AG04450 (cell line): ENCODE data around the gene RPUSD1. TPM values are rescaled to one million over a fixed set of nuclear protein-coding genes. Genes with fewer than 3 reads are reported as not detected.

ENCODE experiments used
- CTCF ChIA-PET: fragments of 300-600, 350-600 bp; formaldehyde crosslinking; extraction: SDS; loops from one replicate; lab custom pipeline; 2022; ENCODE audit warnings: antibody characterized with exemption, inconsistent platforms; lab: Charles Lee
- POLR2A ChIA-PET: fragments of 350-600 bp; formaldehyde crosslinking; extraction: SDS; loops from one replicate; lab custom pipeline; 2021; ENCODE audit warnings: antibody characterized with exemption, inconsistent platforms; lab: Yijun Ruan, JAX
- DNase-seq: peaks from one replicate; pipeline ENCODE4 v3.0.0-alpha.2; 2011; ENCODE audit warnings: low read depth, low spot score
- H3K27ac ChIP-seq: one replicate; pipeline ENCODE4 v1.5.1; 2012; ENCODE audit warnings: low read depth, low read length, control low read depth
- H3K27me3 ChIP-seq: one replicate; pipeline ENCODE4 v1.6.0; 2012; ENCODE audit warnings: low read length; ENCODE audit not compliant: control insufficient read depth, insufficient read depth
- H3K4me3 ChIP-seq: 2 replicates; pipeline ENCODE4 v1.5.1; 2011; ENCODE audit warnings: mild to moderate bottlenecking, low read depth, low read length, control low read depth
- H3K9me3 ChIP-seq: 2 replicates; pipeline ENCODE4 v1.5.1; 2012; ENCODE audit warnings: low read length; ENCODE audit not compliant: control insufficient read depth, insufficient read depth
- polyA plus RNA-seq: library from polyadenylated mRNA; depleted of rRNA; stranded (reverse); fragments of >200 nt; gene quantifications from 2 replicates; pipeline ENCODE4 v1.2.3, GENCODE V29; 2011
- TF ChIP-seq, protein P1 (sequence below): IDR thresholded peaks from 2 replicates; pipeline ENCODE4 v1.5.1; 2011; ENCODE audit warnings: low read depth, low read length, control low read depth, inconsistent platforms

Gene RPUSD1
- polyA plus RNA-seq, 1 experiment: 9.2 TPM

DNA sequence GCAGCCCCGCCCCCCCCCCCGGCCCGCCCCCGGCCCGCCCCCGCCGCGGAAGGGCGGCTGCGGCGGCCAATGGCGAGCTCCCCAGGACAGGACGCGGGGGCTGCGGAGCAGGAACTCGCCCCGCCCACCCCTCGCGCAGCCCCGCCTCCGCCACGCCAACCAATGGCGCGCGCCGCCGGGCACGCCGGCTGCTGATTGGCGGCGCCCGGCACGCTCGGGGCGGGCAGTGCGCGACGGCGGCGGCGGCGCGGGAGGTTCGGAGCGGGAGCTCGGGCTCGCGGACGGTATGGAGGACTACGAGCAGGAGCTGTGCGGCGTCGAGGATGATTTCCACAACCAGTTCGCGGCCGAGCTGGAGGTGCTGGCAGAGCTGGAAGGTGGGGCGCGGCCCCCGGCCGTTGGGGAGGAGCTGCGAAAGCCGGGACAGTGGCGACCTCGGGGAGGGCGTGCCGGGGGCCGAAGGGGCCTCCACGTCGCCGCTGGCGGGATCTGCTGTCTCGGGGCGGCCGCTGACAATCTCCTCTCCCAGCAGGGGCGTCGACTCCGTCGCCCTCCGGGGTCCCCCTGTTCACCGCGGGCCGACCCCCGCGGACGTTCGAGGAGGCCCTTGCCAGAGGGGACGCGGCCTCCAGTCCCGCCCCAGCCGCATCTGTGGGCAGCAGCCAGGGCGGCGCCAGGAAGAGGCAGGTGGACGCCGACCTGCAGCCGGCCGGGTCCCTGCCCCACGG is 382 bp upstream of the RPUSD1 start, which contains the start of gene CHTF18:
Gene CHTF18, plus strand, starts transcription at position 222 of the 728 bp plus-strand sequence. Its CDS starts 65 bp downstream, at position 287.
- H3K27me3 ChIP-seq: no peaks in the 10 kb centered on the region
- peak; percentile 61 for DNase-seq
- ChIA-PET CTCF (interaction anchor here (0.6 to 0.8 kb wide), 2 partner anchors 73 to 76 kb away, joined by 3 read pairs; no protein-coding TSS in a partner anchor), POLR2A (interaction anchor here (0.6 to 1.6 kb wide), 8 partner anchors 13 to 181 kb away, joined by 3 to 5 read pairs (median 4); partner anchors contain the start of genes ANTKMT, GNG13 and METTL26)
- no peaks in the 10 kb centered on the region; the same call in 1 of the 2 replicates for H3K9me3 ChIP-seq
- H3K27ac ChIP-seq: no peak within 1 kb of the TSS
- peak within 1 kb of the TSS; percentile 86 for H3K4me3 ChIP-seq
- TF ChIP-seq, protein P1, sequence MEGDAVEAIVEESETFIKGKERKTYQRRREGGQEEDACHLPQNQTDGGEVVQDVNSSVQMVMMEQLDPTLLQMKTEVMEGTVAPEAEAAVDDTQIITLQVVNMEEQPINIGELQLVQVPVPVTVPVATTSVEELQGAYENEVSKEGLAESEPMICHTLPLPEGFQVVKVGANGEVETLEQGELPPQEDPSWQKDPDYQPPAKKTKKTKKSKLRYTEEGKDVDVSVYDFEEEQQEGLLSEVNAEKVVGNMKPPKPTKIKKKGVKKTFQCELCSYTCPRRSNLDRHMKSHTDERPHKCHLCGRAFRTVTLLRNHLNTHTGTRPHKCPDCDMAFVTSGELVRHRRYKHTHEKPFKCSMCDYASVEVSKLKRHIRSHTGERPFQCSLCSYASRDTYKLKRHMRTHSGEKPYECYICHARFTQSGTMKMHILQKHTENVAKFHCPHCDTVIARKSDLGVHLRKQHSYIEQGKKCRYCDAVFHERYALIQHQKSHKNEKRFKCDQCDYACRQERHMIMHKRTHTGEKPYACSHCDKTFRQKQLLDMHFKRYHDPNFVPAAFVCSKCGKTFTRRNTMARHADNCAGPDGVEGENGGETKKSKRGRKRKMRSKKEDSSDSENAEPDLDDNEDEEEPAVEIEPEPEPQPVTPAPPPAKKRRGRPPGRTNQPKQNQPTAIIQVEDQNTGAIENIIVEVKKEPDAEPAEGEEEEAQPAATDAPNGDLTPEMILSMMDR: no peak

DNA sequence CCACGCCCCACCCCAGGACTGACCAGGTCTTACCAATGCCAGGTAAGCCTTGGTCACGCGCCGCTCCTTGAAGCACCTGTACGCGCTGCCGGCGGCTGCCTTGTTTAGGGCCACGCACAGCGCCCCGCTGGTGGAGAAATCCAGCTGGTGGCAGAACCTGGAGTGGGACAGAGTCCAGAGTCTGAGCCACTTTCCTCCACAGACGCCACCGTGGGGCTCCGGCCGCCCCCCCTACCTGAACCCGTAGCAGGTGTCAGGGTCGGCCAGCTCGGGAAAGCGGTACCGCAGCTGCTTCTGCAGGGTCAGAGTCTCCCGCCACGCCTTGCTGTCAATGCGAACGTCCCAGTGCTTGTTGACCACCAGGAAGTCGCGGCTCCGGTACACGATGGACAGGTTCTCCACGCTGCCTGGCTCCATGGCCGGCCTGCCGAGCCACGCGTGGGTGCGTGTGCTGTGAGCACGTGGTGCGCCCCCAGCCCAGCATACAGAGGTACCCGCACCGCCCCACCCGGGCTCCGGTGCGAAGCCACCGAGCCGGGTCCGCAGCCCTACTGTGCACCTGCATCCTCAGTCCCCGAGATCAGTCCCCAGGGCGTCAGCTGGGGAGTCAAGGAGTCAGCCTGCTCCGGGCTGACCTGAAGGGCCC is 737 bp downstream of the RPUSD1 start:
- TF ChIP-seq, protein P1: no peak
- ChIA-PET CTCF (interaction anchor here (3.6 kb wide), 1 partner anchor 76 kb away, joined by 29 read pairs; no protein-coding TSS in a partner anchor), POLR2A (interaction anchor here (1.6 kb wide), 1 partner anchor 67 kb away, joined by 5 read pairs; no protein-coding TSS in a partner anchor)
- Histone ChIP-seq H3K9me3 (no peaks in the 10 kb centered on the region; the same call in 1 of the 2 replicates), H3K27me3 (no peaks in the 10 kb centered on the region), H3K4me3 (peak overlapping the region; percentile 86), H3K27ac (no peak overlapping the region)
- DNase-seq: no peak

- POLR2A ChIA-PET: interaction anchor here (0.8 kb wide), 1 partner anchor 76 kb away, joined by 4 read pairs; no protein-coding TSS in a partner anchor
- Histone ChIP-seq H3K27me3 (no peaks in the 10 kb centered on the region), H3K27ac (no peak overlapping the region), H3K4me3 (no peak overlapping the region; the same call in 1 of the 2 replicates), H3K9me3 (no peaks in the 10 kb centered on the region; the same call in 1 of the 2 replicates)
- DNase-seq: no peak
- CTCF ChIA-PET: interaction anchor here (0.5 to 3.6 kb wide), 7 partner anchors 44 to 317 kb away, joined by 3 to 29 read pairs (median 3); partner anchors contain the start of gene CIAO3
- TF ChIP-seq, protein P1: peak; percentile 51
Measured at GRCh38 chr16:785563-786535, 2.3 kb downstream of the RPUSD1 start.

DNA sequence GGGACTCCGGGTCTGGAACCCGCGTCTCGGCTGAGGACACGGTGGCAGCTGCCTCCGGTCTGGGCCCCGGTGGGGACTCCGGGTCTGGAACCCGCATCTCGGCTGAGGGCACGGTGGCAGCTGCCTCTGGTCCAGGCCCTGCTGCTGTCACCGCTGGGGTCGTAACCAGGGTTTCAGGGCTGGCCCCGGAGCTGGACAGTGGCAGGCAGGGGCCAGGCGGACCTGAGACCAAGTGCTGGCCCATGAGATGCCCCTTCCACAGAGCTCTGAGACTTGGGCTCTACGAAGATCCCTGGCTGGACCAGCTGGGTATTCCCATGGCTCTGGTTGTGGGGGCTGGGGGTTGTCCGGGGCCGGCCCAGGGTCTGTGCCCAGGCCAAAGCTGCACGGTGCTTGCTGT is 3.8 kb downstream of the RPUSD1 start:
- Histone ChIP-seq H3K27me3 (no peaks in the 10 kb centered on the region), H3K4me3 (no peak overlapping the region), H3K9me3 (no peaks in the 10 kb centered on the region; the same call in 1 of the 2 replicates), H3K27ac (no peak overlapping the region)
- ChIA-PET POLR2A (no interaction called here), CTCF (interaction anchor here (0.8 to 3.6 kb wide), 4 partner anchors 43 to 319 kb away, joined by 3 to 29 read pairs (median 3); partner anchors contain the start of gene CIAO3)
- DNase-seq: no peak
- TF ChIP-seq, protein P1: no peak
